NCI-H1105 (cell line): ENCODE data around the gene ARMS2.

Experiments
- DNase-seq: peaks from one replicate; lab custom pipeline; 2025; lab: John Stamatoyannopoulos, UW

ARMS2 gene

GRCh38 chr10:122454071-122454470 is 382 bp upstream of the ARMS2 start:
- no peak for DNase-seq

- DNase-seq: no peak
Observed at GRCh38 chr10:122455376-122456079, 1.1 kb downstream of the ARMS2 start.

GRCh38 chr10:122457934-122458333 is 3.5 kb downstream of the ARMS2 start:
- no peak for DNase-seq

GRCh38 chr10:122458693-122459092 is 4.2 kb downstream of the ARMS2 start:
- DNase-seq: no peak

GRCh38 chr10:122459561-122460273 is 5.3 kb downstream of the ARMS2 start:
- DNase-seq: no peak

GRCh38 chr10:122460891-122461293 is 6.4 kb downstream of the ARMS2 start:
- no peak for DNase-seq

- DNase-seq: no peak
Observed at GRCh38 chr10:122461367-122461728, 6.9 kb downstream of the ARMS2 start, which contains the start of gene HTRA1. Gene HTRA1, plus strand, starts transcription at chr10:122461553. Its CDS starts 100 bp downstream, at chr10:122461653.

- DNase-seq: no peak
Observed at GRCh38 chr10:122461729-122462532, 7.5 kb downstream of the ARMS2 start.

- no peak for DNase-seq
Observed at GRCh38 chr10:122462533-122463465, 8.3 kb downstream of the ARMS2 start.

- no peak for DNase-seq
Observed at GRCh38 chr10:122463466-122464249, 9.2 kb downstream of the ARMS2 start.

GRCh38 chr10:122464250-122464510 is 9.7 kb downstream of the ARMS2 start:
- no peak for DNase-seq

- DNase-seq: no peak
Observed at GRCh38 chr10:122464586-122464985, 10.1 kb downstream of the ARMS2 start.

GRCh38 chr10:122465401-122466040 is 11.1 kb downstream of the ARMS2 start:
- DNase-seq: no peak

- DNase-seq: no peak
Observed at GRCh38 chr10:122466951-122467381, 12.5 kb downstream of the ARMS2 start.

GRCh38 chr10:122467701-122468100 is 13.2 kb downstream of the ARMS2 start:
- DNase-seq: no peak

GRCh38 chr10:122468307-122468925 is 14.0 kb downstream of the ARMS2 start:
- no peak for DNase-seq

- no peak for DNase-seq
Observed at GRCh38 chr10:122468926-122469781, 14.7 kb downstream of the ARMS2 start.

- DNase-seq: no peak
Observed at GRCh38 chr10:122469848-122470247, 15.4 kb downstream of the ARMS2 start.

GRCh38 chr10:122471531-122472177 is 17.2 kb downstream of the ARMS2 start:
- DNase-seq: no peak
